Measurements from ENCODE around the gene OGG1. TPM values are rescaled to one million over a fixed set of nuclear protein-coding genes. Genes with fewer than 3 reads are reported as not detected.

The OGG1 gene
- polyA plus RNA-seq, 3 donors = 44.4 to 56.8 (median 50.9) TPM

DNA sequence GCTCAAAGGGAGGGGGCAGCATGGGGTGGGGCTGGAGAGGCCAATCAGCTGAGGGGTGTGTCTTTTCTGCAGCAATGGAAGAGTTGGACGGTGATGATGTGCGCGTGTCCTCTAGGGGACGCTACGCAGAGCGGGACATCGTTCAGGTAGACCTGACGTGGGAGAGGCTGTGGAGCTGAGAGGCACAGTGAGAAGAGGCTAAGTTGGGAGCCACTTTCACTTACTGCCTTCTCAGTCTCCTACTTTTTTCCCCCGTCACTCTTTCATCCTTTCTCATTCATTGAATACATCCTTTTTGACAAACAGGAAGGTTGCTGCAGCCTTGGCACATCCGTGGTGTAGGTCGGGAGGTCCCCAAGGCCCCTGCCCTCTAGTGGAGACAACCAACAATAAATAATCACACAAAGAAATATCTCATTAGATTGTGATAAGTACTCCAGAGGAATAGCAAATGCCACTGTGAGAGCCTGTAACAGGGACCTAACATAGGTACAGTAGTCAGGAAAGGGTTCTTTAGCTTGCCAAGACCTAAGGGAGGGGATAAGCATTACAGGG, 22.6 kb upstream of the OGG1 start:
- no peak for DNase-seq (ENCODE audit: low read depth in 3 of 3, low spot score in 2 of 3)

GRCh38 chr3:9727743-9728142, 22.0 kb upstream of the OGG1 start:
- DNase-seq (ENCODE audit: low read depth in 3 of 3, low spot score in 2 of 3) = no peak

DNA sequence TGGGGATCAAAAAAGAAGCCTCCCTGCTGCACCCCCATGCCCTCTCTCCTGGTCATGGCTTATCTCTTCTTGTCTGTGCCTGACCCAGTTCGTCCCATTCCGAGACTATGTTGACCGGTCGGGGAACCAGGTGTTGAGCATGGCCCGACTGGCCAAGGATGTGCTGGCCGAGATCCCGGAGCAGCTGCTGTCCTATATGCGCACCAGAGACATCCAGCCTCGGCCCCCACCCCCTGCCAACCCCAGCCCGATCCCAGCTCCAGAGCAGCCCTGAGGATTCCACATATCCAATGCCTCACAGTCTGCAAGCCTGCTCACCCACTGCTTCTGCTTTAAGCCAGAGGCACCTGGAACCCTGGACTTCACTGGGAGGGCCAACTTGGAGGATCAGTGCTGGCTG, 20.3 kb upstream of the OGG1 start:
- no peak for DNase-seq (ENCODE audit: low read depth in 3 of 3, low spot score in 2 of 3)

DNA sequence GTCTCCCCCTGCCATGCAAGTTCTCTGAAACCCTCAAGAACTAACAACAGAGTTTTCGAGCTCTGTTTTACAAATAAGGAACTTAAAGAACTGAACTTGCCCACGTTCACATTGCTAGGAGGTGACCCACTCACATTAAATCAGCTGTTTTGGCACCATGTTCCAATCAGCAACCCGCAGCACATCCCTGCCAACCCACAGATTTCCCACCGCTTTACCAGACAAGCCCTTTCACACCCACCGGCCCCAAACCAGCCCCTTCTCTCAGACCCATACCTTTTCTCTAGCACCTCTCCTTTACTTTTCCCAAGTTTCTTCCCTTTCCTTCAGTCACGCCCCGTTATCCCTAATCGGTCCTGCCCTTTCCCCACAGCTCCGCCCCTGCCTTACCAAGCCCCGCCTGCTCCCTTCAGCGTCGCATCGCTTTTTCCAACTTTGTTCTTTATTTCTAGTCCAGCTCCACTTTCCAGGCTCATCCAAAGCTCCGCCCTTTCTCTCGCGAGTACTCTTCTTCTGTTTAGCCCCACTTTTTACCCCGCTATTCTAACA, 19.0 kb upstream of the OGG1 start:
- no peak for DNase-seq (ENCODE audit: low read depth in 3 of 3, low spot score in 2 of 3)

- DNase-seq (ENCODE audit: low read depth in 3 of 3, low spot score in 2 of 3) = peak; percentile 94 to 100 (median 97)
Measured at GRCh38 chr3:9731206-9732079, 18.3 kb upstream of the OGG1 start, which contains the start of gene BRPF1. BRPF1 (plus strand) TSS chr3:9731735; CDS start chr3:9734141, 2,406 bp downstream.

- DNase-seq (ENCODE audit: low read depth in 3 of 3, low spot score in 2 of 3) = no peak
Measured at GRCh38 chr3:9732080-9732739, 17.5 kb upstream of the OGG1 start.

- no peak for DNase-seq (ENCODE audit: low read depth in 3 of 3, low spot score in 2 of 3)
Measured at GRCh38 chr3:9732740-9733115, 17.0 kb upstream of the OGG1 start.

GRCh38 chr3:9736831-9737230, 12.9 kb upstream of the OGG1 start:
- no peak for DNase-seq (ENCODE audit: low read depth in 3 of 3, low spot score in 2 of 3)

- DNase-seq (ENCODE audit: low read depth in 3 of 3, low spot score in 2 of 3) = no peak
Measured at GRCh38 chr3:9739181-9739580, 10.6 kb upstream of the OGG1 start.

GRCh38 chr3:9742560-9742959, 7.2 kb upstream of the OGG1 start:
- no peak for DNase-seq (ENCODE audit: low read depth in 3 of 3, low spot score in 2 of 3)

DNA sequence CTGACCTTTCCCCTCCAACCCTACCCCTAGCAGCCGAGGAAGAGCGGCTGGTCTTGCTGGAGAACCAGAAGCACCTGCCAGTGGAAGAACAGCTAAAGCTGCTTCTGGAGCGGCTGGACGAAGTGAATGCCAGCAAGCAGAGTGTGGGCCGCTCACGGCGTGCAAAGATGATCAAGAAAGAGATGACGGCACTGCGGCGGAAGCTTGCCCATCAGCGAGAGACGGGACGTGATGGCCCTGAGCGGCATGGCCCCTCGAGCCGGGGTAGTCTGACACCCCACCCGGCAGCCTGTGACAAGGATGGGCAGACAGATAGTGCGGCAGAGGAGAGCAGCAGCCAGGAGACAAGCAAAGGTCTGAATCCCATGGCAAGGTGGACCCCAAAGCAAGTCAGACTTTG, 6.2 kb upstream of the OGG1 start:
- DNase-seq (ENCODE audit: low read depth in 3 of 3, low spot score in 2 of 3) = no peak

DNA sequence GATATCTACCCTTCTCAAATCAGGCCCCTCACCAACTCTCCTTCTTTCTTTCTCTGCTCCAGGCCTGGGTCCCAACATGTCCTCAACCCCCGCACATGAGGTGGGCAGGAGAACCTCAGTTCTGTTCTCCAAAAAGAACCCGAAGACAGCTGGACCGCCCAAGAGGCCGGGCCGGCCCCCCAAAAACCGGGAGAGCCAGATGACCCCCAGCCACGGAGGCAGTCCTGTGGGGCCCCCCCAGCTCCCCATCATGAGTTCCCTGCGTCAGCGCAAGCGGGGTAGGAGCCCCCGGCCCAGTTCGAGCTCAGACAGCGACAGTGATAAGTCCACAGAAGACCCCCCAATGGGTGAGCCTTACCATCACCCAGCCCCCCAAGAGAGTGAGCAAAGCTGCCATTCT, 5.6 kb upstream of the OGG1 start:
- DNase-seq (ENCODE audit: low read depth in 3 of 3, low spot score in 2 of 3) = no peak

GRCh38 chr3:9745521-9745920, 4.2 kb upstream of the OGG1 start:
- DNase-seq (ENCODE audit: low read depth in 3 of 3, low spot score in 2 of 3) = no peak

GRCh38 chr3:9746330-9746729, 3.4 kb upstream of the OGG1 start:
- no peak for DNase-seq (ENCODE audit: low read depth in 3 of 3, low spot score in 2 of 3)

DNA sequence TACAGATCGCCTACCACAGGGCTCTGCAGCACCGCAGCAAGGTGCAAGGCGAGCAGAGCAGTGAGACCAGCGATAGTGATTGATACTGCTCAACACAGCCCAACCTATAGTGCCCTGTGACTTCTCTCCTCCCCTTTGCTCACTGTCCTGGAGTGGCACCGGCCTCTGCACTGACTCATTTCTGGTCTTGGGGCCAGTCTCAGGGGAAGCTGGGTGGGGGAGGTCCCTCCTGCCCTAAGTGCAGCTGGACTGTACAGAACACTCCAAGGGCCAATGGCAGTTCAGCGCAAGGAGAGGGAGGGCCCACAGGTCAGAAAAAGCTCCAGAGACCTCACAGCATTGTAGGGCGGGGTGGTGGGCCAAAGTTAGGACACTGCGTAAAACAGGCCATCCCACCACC, 2.5 kb upstream of the OGG1 start:
- no peak for DNase-seq (ENCODE audit: low read depth in 3 of 3, low spot score in 2 of 3)

DNA sequence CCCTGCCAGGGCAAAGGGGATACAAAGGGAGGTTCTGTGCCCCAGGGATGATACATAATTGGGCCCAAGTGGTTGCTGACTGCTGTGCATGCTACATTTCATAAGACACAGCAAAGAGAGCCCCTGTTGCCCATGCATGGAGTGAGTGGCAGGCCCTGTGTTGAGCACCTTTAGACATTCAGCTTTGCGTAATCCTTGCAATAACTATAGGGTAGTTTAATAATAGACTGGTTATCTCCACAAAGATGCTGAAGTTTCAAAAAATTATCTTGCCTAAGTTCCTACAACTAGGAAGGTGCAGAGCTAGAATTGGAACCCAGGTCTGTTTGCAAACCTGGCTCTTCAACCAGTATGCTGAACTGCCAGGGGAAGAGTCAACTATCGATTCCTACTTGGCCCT, 1.7 kb upstream of the OGG1 start:
- no peak for DNase-seq (ENCODE audit: low read depth in 3 of 3, low spot score in 2 of 3)

DNA sequence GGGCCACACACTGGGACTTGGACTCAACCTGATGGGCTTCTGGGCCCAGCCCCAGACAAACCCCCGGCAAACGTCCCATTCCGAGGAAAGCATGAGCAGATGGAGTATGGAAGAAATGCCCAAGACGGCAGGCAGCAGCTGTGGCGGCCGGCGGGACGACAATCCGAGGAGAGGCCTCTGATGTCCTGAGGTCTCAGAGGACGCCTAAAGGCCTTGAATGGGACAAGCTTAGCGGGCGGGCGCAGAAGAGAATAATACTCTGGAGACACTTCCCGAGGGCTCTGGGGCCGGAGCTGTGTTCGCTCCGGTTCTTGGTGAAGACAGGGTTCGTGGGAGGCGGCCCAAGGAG, 482 bp upstream of the OGG1 start:
- DNase-seq (ENCODE audit: low read depth in 3 of 3, low spot score in 2 of 3) = no peak

GRCh38 chr3:9750556-9751411, 1.0 kb downstream of the OGG1 start:
- no peak for DNase-seq (ENCODE audit: low read depth in 3 of 3, low spot score in 2 of 3)

- no peak for DNase-seq (ENCODE audit: low read depth in 3 of 3, low spot score in 2 of 3)
Measured at GRCh38 chr3:9754678-9755077, 4.9 kb downstream of the OGG1 start.

GRCh38 chr3:9757427-9757826, 7.7 kb downstream of the OGG1 start:
- no peak for DNase-seq (ENCODE audit: low read depth in 3 of 3, low spot score in 2 of 3)

Data from right renal cortex interstitium (tissue), 3 donors.